Measurements from ENCODE around the gene ANKS6. TPM values are rescaled to one million over a fixed set of nuclear protein-coding genes. Genes with fewer than 3 reads are reported as not detected.

ANKS6 gene
- total and polyA plus RNA-seq, 2 experiments from 2014 or later: 36.9 to 59.0 TPM

DNA sequence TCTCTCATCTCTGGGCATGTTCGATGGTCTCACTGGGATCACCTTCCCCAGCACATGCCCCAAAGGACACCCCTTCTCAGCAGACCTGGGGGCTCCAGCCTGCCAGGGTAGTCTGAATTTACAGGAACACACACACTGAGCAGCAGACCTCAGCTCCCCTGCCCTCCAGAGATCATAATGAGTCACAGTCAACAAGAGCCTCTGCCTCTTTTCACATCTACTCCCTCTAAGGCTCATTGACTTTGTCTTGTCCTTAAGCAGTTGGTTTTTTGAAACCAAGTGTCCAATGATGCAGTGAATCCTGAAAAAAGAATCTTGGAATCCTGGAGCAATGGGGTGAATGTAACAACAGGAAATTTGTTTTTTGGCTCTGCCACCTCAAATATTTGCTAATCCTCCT, 108.4 kb downstream of the ANKS6 start:
- Mint-ChIP-seq H3K4me1 (peaks cover 7% of the 10 kb centered on the region), H3K4me3 (no peak overlapping the region), H3K36me3 (ENCODE audit: low read depth) (no peaks in the 10 kb centered on the region), H3K27ac (no peak overlapping the region), H3K9me3 (no peaks in the 10 kb centered on the region), H3K27me3 (ENCODE audit: insufficient read depth, low read depth, poor library complexity) (peaks cover 8% of the 10 kb centered on the region)
- no peak overlapping the region for H3K4me2 ChIP-seq
- no peaks in the 10 kb centered on the region for H3K9me2 ChIP-seq (ENCODE audit: insufficient read depth)
- H3K4me1 ChIP-seq (ENCODE audit: insufficient read depth): no peaks in the 10 kb centered on the region
- H3K27me3 ChIP-seq (ENCODE audit: insufficient read depth): no peaks in the 10 kb centered on the region
- H3K36me3 ChIP-seq (ENCODE audit: insufficient read depth): no peaks in the 10 kb centered on the region
- H4K20me1 ChIP-seq (replicated peaks; ENCODE audit: insufficient read depth): no peaks in the 10 kb centered on the region
- H3F3A ChIP-seq (replicated peaks; ENCODE audit: low read depth): no peaks in the 10 kb centered on the region
- H3K79me2 ChIP-seq (replicated peaks; ENCODE audit: insufficient read depth): no peaks in the 10 kb centered on the region
- H3K4me3 ChIP-seq: no peak overlapping the region
- no peak overlapping the region for H3K27ac ChIP-seq (ENCODE audit: low read depth)
- H2AFZ ChIP-seq: no peak overlapping the region
- TF ChIP-seq, protein P1, sequence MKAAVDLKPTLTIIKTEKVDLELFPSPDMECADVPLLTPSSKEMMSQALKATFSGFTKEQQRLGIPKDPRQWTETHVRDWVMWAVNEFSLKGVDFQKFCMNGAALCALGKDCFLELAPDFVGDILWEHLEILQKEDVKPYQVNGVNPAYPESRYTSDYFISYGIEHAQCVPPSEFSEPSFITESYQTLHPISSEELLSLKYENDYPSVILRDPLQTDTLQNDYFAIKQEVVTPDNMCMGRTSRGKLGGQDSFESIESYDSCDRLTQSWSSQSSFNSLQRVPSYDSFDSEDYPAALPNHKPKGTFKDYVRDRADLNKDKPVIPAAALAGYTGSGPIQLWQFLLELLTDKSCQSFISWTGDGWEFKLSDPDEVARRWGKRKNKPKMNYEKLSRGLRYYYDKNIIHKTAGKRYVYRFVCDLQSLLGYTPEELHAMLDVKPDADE (IDR thresholded peaks at IDR 0.05): no peak
- TF ChIP-seq, protein P2, sequence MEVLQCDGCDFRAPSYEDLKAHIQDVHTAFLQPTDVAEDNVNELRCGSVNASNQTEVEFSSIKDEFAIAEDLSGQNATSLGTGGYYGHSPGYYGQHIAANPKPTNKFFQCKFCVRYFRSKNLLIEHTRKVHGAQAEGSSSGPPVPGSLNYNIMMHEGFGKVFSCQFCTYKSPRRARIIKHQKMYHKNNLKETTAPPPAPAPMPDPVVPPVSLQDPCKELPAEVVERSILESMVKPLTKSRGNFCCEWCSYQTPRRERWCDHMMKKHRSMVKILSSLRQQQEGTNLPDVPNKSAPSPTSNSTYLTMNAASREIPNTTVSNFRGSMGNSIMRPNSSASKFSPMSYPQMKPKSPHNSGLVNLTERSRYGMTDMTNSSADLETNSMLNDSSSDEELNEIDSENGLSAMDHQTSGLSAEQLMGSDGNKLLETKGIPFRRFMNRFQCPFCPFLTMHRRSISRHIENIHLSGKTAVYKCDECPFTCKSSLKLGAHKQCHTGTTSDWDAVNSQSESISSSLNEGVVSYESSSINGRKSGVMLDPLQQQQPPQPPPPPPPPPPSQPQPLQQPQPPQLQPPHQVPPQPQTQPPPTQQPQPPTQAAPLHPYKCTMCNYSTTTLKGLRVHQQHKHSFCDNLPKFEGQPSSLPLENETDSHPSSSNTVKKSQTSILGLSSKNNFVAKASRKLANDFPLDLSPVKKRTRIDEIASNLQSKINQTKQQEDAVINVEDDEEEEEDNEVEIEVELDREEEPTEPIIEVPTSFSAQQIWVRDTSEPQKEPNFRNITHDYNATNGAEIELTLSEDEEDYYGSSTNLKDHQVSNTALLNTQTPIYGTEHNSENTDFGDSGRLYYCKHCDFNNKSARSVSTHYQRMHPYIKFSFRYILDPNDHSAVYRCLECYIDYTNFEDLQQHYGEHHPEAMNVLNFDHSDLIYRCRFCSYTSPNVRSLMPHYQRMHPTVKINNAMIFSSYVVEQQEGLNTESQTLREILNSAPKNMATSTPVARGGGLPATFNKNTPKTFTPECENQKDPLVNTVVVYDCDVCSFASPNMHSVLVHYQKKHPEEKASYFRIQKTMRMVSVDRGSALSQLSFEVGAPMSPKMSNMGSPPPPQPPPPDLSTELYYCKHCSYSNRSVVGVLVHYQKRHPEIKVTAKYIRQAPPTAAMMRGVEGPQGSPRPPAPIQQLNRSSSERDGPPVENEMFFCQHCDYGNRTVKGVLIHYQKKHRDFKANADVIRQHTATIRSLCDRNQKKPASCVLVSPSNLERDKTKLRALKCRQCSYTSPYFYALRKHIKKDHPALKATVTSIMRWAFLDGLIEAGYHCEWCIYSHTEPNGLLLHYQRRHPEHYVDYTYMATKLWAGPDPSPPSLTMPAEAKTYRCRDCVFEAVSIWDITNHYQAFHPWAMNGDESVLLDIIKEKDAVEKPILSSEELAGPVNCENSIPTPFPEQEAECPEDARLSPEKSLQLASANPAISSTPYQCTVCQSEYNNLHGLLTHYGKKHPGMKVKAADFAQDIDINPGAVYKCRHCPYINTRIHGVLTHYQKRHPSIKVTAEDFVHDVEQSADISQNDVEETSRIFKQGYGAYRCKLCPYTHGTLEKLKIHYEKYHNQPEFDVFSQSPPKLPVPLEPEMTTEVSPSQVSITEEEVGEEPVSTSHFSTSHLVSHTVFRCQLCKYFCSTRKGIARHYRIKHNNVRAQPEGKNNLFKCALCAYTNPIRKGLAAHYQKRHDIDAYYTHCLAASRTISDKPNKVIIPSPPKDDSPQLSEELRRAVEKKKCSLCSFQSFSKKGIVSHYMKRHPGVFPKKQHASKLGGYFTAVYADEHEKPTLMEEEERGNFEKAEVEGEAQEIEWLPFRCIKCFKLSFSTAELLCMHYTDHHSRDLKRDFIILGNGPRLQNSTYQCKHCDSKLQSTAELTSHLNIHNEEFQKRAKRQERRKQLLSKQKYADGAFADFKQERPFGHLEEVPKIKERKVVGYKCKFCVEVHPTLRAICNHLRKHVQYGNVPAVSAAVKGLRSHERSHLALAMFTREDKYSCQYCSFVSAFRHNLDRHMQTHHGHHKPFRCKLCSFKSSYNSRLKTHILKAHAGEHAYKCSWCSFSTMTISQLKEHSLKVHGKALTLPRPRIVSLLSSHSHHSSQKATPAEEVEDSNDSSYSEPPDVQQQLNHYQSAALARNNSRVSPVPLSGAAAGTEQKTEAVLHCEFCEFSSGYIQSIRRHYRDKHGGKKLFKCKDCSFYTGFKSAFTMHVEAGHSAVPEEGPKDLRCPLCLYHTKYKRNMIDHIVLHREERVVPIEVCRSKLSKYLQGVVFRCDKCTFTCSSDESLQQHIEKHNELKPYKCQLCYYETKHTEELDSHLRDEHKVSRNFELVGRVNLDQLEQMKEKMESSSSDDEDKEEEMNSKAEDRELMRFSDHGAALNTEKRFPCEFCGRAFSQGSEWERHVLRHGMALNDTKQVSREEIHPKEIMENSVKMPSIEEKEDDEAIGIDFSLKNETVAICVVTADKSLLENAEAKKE (CRISPR knock-in tag; IDR thresholded peaks at IDR 0.05): no peak
- TF ChIP-seq, protein P3, sequence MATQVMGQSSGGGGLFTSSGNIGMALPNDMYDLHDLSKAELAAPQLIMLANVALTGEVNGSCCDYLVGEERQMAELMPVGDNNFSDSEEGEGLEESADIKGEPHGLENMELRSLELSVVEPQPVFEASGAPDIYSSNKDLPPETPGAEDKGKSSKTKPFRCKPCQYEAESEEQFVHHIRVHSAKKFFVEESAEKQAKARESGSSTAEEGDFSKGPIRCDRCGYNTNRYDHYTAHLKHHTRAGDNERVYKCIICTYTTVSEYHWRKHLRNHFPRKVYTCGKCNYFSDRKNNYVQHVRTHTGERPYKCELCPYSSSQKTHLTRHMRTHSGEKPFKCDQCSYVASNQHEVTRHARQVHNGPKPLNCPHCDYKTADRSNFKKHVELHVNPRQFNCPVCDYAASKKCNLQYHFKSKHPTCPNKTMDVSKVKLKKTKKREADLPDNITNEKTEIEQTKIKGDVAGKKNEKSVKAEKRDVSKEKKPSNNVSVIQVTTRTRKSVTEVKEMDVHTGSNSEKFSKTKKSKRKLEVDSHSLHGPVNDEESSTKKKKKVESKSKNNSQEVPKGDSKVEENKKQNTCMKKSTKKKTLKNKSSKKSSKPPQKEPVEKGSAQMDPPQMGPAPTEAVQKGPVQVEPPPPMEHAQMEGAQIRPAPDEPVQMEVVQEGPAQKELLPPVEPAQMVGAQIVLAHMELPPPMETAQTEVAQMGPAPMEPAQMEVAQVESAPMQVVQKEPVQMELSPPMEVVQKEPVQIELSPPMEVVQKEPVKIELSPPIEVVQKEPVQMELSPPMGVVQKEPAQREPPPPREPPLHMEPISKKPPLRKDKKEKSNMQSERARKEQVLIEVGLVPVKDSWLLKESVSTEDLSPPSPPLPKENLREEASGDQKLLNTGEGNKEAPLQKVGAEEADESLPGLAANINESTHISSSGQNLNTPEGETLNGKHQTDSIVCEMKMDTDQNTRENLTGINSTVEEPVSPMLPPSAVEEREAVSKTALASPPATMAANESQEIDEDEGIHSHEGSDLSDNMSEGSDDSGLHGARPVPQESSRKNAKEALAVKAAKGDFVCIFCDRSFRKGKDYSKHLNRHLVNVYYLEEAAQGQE (IDR thresholded peaks at IDR 0.05; ENCODE audit: unreplicated experiment): no peak
- no peak for TF ChIP-seq STAT1 (IDR thresholded peaks at IDR 0.05; ENCODE audit: unreplicated experiment)
- DNase-seq (ENCODE audit: low spot score) (no peak), ATAC-seq (no peak)
